HG02610 (cell line): ENCODE data around the gene GRM1.

Source experiments
- ATAC-seq: cut with Tn5 transposase; IDR thresholded peaks from one replicate; pipeline ENCODE4 v1.9.1; 2021; ENCODE audit warnings: mild to moderate bottlenecking, moderate library complexity; ENCODE audit not compliant: unreplicated experiment

Gene GRM1

DNA sequence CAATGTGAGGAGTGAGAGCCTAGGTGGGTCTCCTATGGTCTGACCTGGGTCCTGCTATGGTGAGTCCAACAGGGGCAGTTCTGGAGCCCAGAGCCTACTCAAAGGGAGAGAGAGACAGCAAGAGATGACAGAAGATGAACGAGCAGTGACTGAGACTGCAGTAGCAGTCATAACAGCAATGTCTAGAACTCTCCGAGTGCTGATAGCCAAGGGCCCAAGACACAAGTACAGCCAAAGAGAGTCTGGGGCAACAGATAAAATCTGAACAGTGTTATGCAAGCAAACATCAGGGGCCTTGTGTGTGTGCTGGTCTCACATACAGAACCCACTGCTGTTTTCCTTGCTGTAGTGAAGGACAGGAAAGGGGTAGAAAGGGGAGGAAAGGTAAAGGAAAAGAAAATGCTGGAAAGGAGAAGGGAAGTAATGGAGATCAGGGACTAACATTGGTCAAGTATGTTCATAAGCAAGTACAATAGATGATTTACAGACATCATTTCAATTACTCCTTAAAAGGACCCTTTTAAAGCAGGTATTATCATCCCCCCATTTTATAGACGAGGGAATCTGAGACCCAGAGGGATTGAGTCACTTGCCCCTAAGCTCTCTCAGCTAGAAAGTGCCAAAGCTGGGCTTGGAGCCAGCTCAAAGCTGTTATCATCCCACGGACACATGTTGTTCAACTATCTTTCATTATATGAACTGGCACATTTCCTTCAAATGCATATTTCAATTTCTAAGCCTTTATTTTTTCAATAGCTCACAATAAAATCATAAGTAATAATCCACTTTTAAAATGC lies 332.5 kb downstream of the GRM1 start:
- no peak for ATAC-seq

DNA sequence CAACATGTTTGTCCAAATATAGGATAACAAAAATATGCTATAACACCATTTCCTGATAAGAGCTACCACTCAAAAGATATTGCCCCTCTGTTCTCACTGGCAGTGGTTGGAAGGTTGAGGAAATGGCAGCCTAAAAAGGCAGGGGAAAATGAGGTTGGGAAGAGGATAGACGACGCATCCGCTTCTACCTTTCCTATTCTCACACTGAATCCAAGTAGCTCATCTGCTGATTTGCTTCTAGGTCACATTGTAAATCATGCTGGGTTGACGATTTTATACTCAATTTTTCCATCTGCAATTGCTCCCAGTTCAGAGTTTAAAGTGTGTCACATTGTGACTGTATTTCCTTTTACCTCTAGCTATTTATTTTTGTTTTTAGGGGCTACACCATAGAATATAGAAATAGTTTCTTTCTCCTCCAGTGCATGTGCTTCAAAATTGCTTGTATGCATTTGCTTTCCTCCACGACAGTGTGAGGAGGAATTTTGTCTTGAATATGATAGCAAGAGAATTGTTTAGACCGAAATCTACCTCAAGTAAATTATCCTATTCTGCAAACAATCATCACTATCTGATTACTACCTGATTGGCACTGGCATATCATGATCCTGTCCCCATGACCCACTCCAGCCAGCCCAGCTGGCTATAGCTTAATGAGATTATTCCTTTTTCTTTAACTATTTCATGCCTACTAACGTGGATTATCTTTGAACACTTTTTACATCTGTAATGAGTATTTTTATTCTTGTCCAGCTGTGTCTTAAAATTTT lies 335.2 kb downstream of the GRM1 start:
- ATAC-seq, result no peak

DNA sequence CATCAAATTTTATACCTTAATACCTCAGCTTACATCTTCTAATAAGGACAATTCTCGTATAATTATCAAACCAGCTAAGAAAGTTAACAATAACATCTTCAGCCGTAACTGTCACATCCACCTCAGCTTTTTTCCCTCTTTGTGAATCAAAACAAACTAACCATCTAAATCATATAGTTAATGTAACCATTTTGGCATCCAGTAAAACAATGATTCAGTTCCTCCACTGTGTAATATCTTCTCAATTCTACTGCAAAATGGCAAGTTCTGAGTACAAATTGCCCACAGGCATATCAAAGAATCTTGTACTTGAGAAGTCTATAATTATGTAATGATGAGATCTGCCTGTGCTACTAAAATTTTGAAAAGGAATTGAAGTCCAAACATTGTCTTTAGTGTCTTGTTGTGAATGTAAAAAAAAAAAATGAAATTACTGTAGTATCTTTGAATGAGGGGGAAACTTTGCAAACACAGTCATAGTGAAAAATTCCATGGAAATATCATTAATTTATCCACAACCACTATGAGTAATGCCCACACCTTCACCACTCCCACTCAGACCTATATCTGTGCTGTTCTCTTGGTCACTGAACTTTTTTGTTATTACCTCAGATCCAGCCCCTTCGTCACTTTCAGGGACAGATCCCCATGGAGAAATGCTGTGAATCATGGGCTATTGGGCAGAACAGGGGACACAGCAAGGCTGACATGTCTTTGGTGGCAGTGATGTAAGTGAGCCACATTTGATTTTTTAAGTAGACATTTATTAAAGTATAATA lies 336.1 kb downstream of the GRM1 start:
- no peak for ATAC-seq

DNA sequence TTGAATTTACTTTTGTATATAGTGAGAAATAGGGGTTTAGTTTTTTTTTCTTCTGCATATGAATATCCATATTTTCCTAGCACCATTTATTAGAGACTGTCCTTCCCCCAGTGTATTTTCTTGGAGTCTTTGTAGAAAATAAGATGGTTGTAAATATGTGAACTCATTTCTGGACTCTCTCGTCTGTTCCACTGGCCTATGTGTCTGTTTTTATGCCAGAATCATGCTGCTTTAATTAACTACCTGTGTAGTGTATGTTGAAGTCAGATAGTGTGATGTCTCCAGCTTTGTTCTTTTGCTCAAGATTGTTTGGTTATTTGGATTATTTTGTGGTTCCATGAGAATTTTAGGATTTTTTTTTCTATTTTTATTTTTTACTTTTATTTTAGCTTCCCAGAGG lies 338.2 kb downstream of the GRM1 start:
- ATAC-seq, result no peak

DNA sequence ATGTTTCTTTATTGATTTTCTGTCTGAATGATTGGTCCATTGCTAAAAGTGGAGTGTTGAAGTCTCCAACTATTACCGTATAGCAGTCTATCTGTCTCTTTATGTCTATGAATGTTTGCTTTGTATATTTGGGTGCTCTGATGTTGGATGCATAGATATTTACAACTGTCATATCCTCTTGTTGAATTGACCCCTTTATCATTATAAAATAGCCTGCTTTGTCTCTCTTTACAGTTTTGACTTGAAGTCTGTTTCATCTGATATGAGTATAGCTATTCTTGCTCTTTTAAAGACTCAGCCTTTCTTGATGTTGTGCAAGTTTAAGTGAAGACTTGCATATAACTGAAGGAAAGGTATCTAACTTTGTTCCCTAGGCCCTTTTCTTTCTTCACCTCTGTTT lies 341.0 kb downstream of the GRM1 start:
- no peak for ATAC-seq

DNA sequence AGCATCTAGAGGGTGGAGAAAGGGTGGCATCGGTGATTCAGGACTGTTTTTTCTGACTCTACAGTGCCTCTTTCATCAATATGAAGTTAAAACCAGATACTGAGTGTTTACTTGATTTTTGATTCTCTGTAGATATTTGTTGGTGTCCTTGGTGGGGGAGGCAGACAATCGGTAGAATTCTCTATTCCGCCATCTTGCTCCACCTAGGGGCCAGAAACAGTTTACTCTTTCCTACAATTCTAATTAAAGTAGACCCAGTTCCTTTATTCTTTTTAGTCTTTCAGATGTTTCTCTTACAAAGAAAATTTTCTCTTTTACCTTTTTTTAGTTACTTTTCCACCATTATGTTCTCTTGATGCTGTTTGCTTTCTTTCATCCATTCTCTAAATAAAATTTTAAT lies 352.6 kb downstream of the GRM1 start:
- no peak for ATAC-seq

DNA sequence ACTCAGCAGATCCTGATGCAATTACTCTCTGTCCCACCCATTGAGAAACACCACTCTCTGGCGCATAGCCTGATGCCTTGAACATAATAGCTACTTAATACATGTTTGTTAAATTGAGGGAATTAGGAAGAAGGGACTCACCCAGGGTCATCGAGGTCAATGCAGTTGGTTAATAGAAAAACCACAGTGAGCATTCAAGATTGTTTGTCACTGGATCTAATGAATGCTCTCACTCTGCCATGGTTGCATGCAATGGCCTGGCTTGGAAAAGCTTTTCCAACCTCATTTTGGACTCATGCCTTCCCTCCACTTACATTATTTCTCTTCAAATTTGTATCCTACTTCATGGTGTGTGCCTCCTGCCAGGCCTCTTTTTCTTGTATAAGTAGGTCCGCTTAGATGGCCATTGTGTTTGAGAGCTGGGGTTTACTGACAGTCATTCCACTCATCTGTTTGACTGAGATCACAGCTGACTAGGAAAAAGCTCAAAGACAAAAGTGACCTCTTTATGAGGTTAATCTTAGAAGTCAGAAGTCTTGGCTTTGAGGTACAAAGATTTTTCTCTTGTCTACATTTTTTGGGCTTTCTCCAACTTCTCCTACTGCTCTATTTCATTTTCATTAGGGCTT lies 360.0 kb downstream of the GRM1 start:
- no peak for ATAC-seq

DNA sequence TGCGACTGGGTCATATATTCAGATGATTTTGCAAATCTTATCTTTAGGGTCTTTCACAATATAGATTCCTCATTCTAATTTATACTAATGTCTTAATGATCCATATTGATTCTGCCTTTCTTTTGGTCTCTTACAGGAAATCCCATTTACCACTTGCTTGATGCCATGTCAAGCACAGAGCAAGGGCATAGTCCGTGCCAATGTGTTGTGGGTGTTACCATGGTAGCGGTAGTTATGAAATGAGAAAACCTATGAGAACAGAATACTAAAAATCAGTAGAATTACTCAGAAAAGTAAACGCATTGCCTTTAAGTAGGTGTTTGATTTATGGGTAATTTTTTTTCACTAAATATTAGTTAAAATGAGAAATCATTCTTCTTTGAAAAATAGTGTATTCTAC lies 360.9 kb downstream of the GRM1 start:
- ATAC-seq, result no peak

DNA sequence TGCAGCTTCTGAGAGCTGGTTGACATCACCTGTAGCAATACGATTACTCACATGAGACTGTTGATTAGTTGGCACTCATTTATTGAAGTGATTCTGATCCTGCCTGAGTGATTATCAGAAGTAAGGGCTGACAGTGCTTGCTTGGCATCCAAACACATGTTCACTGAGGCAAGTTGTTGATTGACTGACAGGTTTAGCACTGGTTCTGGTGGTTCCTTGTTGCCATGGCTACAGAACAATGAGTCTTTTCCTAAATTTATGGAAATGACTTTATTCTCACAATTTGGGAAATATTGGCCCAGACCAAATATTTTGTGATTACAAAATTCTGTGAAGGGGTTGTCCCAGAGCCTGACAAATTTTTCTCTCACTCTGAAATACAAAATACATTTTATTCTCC lies 368.8 kb downstream of the GRM1 start:
- no peak for ATAC-seq

DNA sequence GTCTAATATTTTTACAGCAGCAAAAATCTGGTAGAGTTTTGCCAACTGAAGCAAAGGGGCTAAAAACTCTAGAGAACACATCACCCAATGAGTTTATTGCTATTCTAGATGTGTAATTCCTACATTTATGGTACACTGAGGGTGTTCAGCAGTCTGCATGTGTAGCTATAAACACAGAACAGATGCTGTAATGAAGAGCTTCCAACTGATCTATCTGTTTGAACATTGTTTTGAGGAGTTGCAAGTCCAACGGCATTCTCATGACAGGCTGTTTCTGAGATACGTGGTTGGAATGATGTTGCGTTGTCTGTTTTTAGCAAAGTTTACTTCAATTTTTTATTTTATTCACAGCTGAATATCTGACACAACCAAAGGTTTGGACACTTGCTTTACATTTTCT lies 373.6 kb downstream of the GRM1 start:
- ATAC-seq, result no peak

DNA sequence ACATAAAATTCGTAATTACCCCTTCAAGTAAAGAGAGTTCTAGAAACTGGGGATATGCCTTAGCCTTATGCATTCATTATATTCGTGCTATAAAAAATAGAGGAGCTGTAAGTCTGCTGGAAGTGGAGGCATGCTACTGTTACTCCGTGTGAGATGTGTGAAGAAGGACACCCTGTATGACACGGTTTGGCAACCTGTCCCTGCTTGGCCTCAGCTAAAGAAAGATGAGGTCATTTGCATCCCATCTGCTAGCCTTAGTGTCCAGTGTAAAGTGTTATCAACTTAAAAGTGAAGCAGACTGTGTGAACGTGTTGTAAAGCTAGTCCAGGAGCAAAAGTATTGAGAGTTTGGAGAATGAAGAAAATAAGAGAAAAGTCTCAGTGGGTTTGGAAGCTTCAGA lies 379.7 kb downstream of the GRM1 start:
- ATAC-seq, result no peak

DNA sequence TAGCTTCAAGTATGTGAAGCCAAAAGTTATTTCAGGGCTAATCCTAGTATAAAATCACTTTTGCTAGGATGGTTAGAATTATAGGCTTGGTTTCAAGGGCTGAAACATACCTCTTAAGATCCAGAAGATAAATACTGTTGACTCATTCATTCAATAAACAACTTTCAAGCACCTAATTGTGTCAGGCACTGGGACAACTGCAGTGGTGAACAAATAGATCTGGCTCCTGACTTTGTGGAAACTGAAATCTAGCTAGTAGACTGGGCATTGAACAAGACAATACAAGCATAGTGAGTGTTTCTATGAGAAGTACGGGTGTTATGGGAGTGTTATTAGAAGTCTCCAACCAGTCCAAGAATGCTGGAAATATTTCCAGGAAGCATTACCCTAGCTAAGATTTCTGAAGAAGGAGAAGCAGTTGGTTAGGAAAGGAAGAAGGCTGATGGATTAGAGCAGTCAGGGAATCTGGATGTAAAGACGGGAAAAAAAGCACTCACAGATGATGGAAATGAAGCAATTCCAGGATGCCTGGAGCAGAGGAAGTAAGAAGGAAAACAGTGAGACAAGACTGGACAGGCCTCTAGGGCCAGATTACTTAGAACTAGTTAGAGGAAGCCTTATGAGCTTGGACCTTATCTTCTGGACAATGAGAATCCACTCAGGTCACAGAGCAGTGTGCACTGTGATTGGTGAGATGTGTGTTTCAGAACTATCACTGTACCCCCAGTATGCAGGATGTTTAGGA lies 382.2 kb downstream of the GRM1 start:
- ATAC-seq, result no peak

DNA sequence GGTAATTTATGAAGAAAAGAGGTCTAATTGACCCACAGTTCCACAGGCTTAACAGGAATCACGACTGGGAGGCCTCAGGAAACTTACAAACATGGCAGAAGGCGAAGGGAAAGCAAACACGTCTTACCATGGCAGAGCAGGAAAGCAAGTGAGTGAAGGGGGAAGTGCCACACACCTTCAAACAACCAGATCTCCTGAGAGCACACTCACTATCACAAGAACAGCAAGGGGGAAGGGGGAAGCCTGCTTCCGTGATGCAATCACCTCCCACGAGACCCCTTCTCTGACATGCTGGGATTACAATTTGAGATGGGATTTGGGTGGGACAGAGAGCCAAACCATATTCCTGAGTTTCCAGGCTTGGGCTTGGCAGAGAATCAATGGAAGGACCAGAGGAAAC lies 390.7 kb downstream of the GRM1 start:
- no peak for ATAC-seq

DNA sequence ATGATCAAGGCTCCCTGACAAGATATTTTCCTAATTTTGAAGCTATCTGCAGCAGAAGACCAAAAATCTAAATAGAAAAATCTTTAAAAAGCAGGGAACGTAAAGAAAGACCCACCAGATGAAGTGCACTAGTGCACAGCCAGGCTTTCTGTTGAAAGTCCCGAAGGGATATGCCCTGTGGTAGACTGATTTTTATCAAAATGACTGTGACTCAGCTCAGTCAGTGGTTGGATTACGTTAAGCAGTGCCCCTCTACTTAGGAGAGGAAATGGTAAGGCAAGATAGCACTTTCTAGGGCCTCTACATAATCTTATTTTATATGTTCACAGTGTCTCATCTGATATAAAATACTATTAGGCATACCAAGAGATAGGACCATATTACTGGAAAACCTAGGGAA lies 391.4 kb downstream of the GRM1 start:
- no peak for ATAC-seq

DNA sequence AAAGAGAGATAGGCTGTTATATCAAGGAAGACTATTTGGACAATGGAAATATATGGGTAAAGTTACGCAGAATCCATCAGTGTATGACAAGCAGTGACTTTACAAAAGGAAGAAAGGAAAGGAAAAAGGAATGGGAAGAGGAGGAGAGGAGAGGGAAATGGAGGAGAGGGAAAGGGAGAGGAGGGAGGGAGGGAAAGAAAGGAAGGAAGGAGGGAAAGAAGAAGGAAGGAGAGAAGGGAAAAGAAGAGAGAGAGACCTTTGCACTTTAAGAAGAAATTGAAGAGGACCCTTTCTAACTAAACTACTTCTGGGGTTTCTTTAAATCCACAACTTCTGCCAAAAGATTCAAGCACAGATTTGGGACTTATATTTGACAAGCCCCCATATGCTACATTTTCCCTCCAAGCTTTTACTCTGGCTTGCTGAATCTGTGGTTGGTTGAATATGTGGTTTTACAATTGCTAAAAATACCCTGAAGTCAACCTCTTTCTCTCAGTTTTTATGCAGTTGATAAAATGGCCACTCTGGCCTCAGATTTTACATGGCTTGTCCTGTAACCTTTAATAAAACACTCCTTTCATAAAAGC lies 394.0 kb downstream of the GRM1 start:
- ATAC-seq, result no peak

DNA sequence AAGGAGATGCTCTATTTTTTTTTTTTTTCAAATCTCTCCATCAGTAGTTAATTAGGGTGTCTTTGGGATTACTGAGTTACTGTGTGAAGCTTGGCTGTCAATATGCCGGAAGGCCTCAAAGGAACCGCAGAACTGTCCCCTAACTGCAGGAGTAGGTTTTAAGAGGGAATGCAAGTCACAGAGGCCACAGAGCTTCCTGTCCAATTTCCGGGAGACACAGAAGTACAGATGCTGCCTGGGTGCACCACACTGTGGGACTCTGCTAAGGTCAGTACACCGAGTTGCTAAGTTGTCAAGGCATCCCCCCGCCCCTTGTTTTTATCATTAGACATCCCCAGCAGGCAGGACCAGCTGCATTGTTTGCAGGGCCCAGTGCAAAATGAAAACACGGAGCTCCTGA lies 394.6 kb downstream of the GRM1 start:
- no peak for ATAC-seq

DNA sequence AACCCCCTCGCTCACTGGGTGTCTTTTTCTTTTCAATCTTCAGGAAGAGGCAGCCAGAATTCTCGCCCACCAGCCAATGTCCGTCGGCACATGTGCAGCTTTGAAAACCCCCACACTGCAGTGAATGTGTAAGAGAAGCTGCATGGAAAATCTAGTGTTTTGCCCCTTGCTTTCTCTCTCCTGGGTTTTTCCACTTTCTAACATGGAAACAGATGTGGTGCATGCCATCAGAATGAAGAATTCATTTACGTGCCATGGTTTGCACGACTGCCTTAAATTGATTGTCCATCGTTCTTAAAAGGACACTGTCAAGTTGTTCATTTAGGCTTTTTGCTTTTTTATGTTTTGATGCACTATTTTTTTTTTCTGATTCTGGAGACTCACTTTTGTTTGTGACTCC lies 397.7 kb downstream of the GRM1 start:
- no peak for ATAC-seq

DNA sequence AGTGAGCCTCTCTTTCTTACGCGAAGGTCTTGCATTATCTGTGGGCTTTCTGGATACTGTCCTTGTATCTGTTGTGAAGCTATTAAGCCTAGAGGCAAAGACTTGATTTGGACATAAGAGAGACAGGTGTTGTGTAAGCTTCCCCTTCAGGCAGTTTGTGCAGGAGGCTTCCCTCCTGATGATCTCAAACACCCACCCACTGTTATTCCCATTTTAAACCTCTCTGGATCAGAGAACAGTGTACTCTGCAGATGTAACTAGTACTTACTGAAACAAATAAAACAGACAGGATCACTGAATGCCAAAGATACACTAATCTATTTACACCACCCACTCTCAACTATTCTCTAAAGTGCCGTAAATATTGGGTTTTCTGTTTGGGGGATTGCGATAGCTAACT lies 401.0 kb downstream of the GRM1 start:
- ATAC-seq, result no peak

DNA sequence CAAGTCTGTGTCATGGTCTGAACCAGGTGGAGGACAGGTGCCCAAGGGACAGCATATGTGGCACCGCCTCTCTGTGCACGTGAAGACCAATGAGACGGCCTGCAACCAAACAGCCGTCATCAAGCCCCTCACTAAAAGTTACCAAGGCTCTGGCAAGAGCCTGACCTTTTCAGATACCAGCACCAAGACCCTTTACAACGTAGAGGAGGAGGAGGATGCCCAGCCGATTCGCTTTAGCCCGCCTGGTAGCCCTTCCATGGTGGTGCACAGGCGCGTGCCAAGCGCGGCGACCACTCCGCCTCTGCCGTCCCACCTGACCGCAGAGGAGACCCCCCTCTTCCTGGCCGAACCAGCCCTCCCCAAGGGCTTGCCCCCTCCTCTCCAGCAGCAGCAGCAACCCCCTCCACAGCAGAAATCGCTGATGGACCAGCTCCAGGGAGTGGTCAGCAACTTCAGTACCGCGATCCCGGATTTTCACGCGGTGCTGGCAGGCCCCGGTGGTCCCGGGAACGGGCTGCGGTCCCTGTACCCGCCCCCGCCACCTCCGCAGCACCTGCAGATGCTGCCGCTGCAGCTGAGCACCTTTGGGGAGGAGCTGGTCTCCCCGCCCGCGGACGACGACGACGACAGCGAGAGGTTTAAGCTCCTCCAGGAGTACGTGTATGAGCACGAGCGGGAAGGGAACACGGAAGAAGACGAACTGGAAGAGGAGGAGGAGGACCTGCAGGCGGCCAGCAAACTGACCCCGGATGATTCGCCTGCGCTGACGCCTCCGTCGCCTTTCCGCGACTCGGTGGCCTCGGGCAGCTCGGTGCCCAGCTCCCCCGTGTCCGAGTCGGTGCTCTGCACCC lies 405.2 kb downstream of the GRM1 start:
- no peak for ATAC-seq
